ENCODE measurements around the gene SP3. TPM values are rescaled to one million over a fixed set of nuclear protein-coding genes. Genes with fewer than 3 reads are reported as not detected.

The SP3 gene
- total RNA-seq, 6 experiments from 2014 or later, result 45.0 to 63.7 (median 52.1) TPM

- TF ChIP-seq CTCF (IDR thresholded peaks at IDR 0.05), result no peak
- no peak for DNase-seq
- no peak overlapping the region for H3K27ac Mint-ChIP-seq
- H3K4me3 Mint-ChIP-seq, result no peak overlapping the region
- no peaks in the 10 kb centered on the region for H3K9me3 Mint-ChIP-seq
- H3K36me3 Mint-ChIP-seq (ENCODE audit: low read depth), result no peaks in the 10 kb centered on the region
- peaks cover 12% of the 10 kb centered on the region for H3K27me3 Mint-ChIP-seq (ENCODE audit: insufficient read depth)
- H3K4me1 Mint-ChIP-seq (ENCODE audit: low read depth), result peaks cover 6% of the 10 kb centered on the region
Measured at GRCh38 chr2:173999724-174000123, 34.6 kb upstream of the SP3 start.

- Mint-ChIP-seq H3K4me1 (ENCODE audit: low read depth) (peaks cover 1% of the 10 kb centered on the region), H3K9me3 (no peaks in the 10 kb centered on the region), H3K27ac (no peak overlapping the region), H3K27me3 (ENCODE audit: insufficient read depth) (peaks cover 15% of the 10 kb centered on the region), H3K4me3 (no peak overlapping the region), H3K36me3 (ENCODE audit: low read depth) (no peaks in the 10 kb centered on the region)
- DNase-seq, result no peak
- no peak for TF ChIP-seq CTCF (IDR thresholded peaks at IDR 0.05)
Measured at GRCh38 chr2:173999272-173999671, 34.1 kb upstream of the SP3 start.

GRCh38 chr2:173998386-173998785 is 33.2 kb upstream of the SP3 start:
- Mint-ChIP-seq H3K4me3 (no peak overlapping the region), H3K27ac (no peak overlapping the region)
- no peak for TF ChIP-seq CTCF (IDR thresholded peaks at IDR 0.05)

GRCh38 chr2:173997753-173998152 is 32.6 kb upstream of the SP3 start:
- Mint-ChIP-seq H3K27me3 (ENCODE audit: insufficient read depth) (peaks cover 19% of the 10 kb centered on the region), H3K4me1 (ENCODE audit: low read depth) (no peaks in the 10 kb centered on the region), H3K4me3 (no peak overlapping the region), H3K36me3 (ENCODE audit: low read depth) (no peaks in the 10 kb centered on the region), H3K9me3 (no peaks in the 10 kb centered on the region), H3K27ac (no peak overlapping the region)
- no peak for DNase-seq
- no peak for TF ChIP-seq CTCF (IDR thresholded peaks at IDR 0.05)

More at GRCh38 chr2:173998386-173998785, 33.2 kb upstream of the SP3 start:
- Mint-ChIP-seq H3K27me3 (ENCODE audit: insufficient read depth) (peaks cover 17% of the 10 kb centered on the region), H3K36me3 (ENCODE audit: low read depth) (no peaks in the 10 kb centered on the region), H3K9me3 (no peaks in the 10 kb centered on the region), H3K4me1 (ENCODE audit: low read depth) (no peaks in the 10 kb centered on the region)
- no peak for DNase-seq

GRCh38 chr2:173997269-173997668 is 32.1 kb upstream of the SP3 start:
- no peaks in the 10 kb centered on the region for H3K36me3 Mint-ChIP-seq (ENCODE audit: low read depth)
- no peak overlapping the region for H3K4me3 Mint-ChIP-seq
- no peak overlapping the region for H3K27ac Mint-ChIP-seq
- no peak for DNase-seq
- peaks cover 19% of the 10 kb centered on the region for H3K27me3 Mint-ChIP-seq (ENCODE audit: insufficient read depth)
- H3K9me3 Mint-ChIP-seq, result no peaks in the 10 kb centered on the region
- no peaks in the 10 kb centered on the region for H3K4me1 Mint-ChIP-seq (ENCODE audit: low read depth)
- no peak for TF ChIP-seq CTCF (IDR thresholded peaks at IDR 0.05)

GRCh38 chr2:173996766-173997165 is 31.6 kb upstream of the SP3 start:
- no peak for TF ChIP-seq CTCF (IDR thresholded peaks at IDR 0.05)
- Mint-ChIP-seq H3K27me3 (ENCODE audit: insufficient read depth) (peaks cover 19% of the 10 kb centered on the region), H3K4me3 (no peak overlapping the region), H3K36me3 (ENCODE audit: low read depth) (no peaks in the 10 kb centered on the region), H3K4me1 (ENCODE audit: low read depth) (peaks cover 2% of the 10 kb centered on the region), H3K27ac (no peak overlapping the region), H3K9me3 (no peaks in the 10 kb centered on the region)
- DNase-seq, result no peak
